ENCODE measurements around the gene PEMT. TPM values are rescaled to one million over a fixed set of nuclear protein-coding genes. Genes with fewer than 3 reads are reported as not detected.

The PEMT gene
- total RNA-seq, 1 experiment from 2014 or later, result 25.6 TPM

- H3K9me3 Mint-ChIP-seq (ENCODE audit: low read depth, unreplicated experiment), result no peaks in the 10 kb centered on the region
- no peak for TF ChIP-seq CTCF (IDR thresholded peaks at IDR 0.05; ENCODE audit: unreplicated experiment)
- no peaks in the 10 kb centered on the region for H3K36me3 Mint-ChIP-seq (ENCODE audit: insufficient read depth, unreplicated experiment)
- intact Hi-C loops (cut with micrococcal nuclease; ENCODE audit: unreplicated experiment), result loop anchor here (1.0 kb wide), 2 partner anchors 75 to 215 kb away; partner anchors contain the start of gene RASD1
- no peak overlapping the region for H3K27ac Mint-ChIP-seq (ENCODE audit: unreplicated experiment)
- no peak for DNase-seq
- BruUV-seq (replicated peaks), result no TSS peak
- CTCF ChIA-PET, result no interaction called here
- H3K27me3 Mint-ChIP-seq (ENCODE audit: unreplicated experiment), result no peaks in the 10 kb centered on the region
- no peak overlapping the region for H3K4me3 Mint-ChIP-seq (ENCODE audit: low read depth, unreplicated experiment)
- no peaks in the 10 kb centered on the region for H3K4me1 Mint-ChIP-seq (ENCODE audit: low read depth, unreplicated experiment)
Measured at GRCh38 chr17:17570798-17571716, 20.5 kb downstream of the PEMT start.

GRCh38 chr17:17570140-17570797 lies 21.2 kb downstream of the PEMT start:
- no peaks in the 10 kb centered on the region for H3K36me3 Mint-ChIP-seq (ENCODE audit: insufficient read depth, unreplicated experiment)
- TF ChIP-seq CTCF (IDR thresholded peaks at IDR 0.05; ENCODE audit: unreplicated experiment), result peak; percentile 63
- intact Hi-C loops (cut with micrococcal nuclease; ENCODE audit: unreplicated experiment), result loop anchor here (1.0 kb wide), 2 partner anchors 74 to 214 kb away; partner anchors contain the start of gene RASD1
- no TSS peak for BruUV-seq (replicated peaks)
- H3K4me1 Mint-ChIP-seq (ENCODE audit: low read depth, unreplicated experiment), result no peaks in the 10 kb centered on the region
- H3K4me3 Mint-ChIP-seq (ENCODE audit: low read depth, unreplicated experiment), result no peak overlapping the region
- no peaks in the 10 kb centered on the region for H3K27me3 Mint-ChIP-seq (ENCODE audit: unreplicated experiment)
- no peaks in the 10 kb centered on the region for H3K9me3 Mint-ChIP-seq (ENCODE audit: low read depth, unreplicated experiment)
- peak; percentile 61 for DNase-seq
- no peak overlapping the region for H3K27ac Mint-ChIP-seq (ENCODE audit: unreplicated experiment)
- CTCF ChIA-PET, result interaction anchor here (3.2 kb wide), 1 partner anchor 74 kb away, joined by 17 read pairs; the partner anchor contains the start of gene RASD1

- no peaks in the 10 kb centered on the region for H3K4me1 Mint-ChIP-seq (ENCODE audit: low read depth, unreplicated experiment)
- BruUV-seq (replicated peaks), result no TSS peak
- no peaks in the 10 kb centered on the region for H3K27me3 Mint-ChIP-seq (ENCODE audit: unreplicated experiment)
- no peak for DNase-seq
- H3K36me3 Mint-ChIP-seq (ENCODE audit: insufficient read depth, unreplicated experiment), result no peaks in the 10 kb centered on the region
- H3K27ac Mint-ChIP-seq (ENCODE audit: unreplicated experiment), result no peak overlapping the region
- intact Hi-C loops (cut with micrococcal nuclease; ENCODE audit: unreplicated experiment), result loop anchor here (1.0 kb wide), 2 partner anchors 73 to 213 kb away; partner anchors contain the start of gene RASD1
- no peak overlapping the region for H3K4me3 Mint-ChIP-seq (ENCODE audit: low read depth, unreplicated experiment)
- no peaks in the 10 kb centered on the region for H3K9me3 Mint-ChIP-seq (ENCODE audit: low read depth, unreplicated experiment)
- no peak for TF ChIP-seq CTCF (IDR thresholded peaks at IDR 0.05; ENCODE audit: unreplicated experiment)
- CTCF ChIA-PET, result interaction anchor here (3.2 kb wide), 1 partner anchor 73 kb away, joined by 17 read pairs; the partner anchor contains the start of gene RASD1
Measured at GRCh38 chr17:17569691-17570090, 21.8 kb downstream of the PEMT start.

GRCh38 chr17:17568772-17569195 lies 22.7 kb downstream of the PEMT start:
- TF ChIP-seq CTCF (IDR thresholded peaks at IDR 0.05; ENCODE audit: unreplicated experiment), result peak; percentile 23
- intact Hi-C loops (cut with micrococcal nuclease; ENCODE audit: unreplicated experiment), result no loop called here
- DNase-seq, result peak; percentile 86
- Mint-ChIP-seq H3K36me3 (ENCODE audit: insufficient read depth, unreplicated experiment) (no peaks in the 10 kb centered on the region), H3K27ac (ENCODE audit: unreplicated experiment) (no peak overlapping the region), H3K9me3 (ENCODE audit: low read depth, unreplicated experiment) (no peaks in the 10 kb centered on the region), H3K4me1 (ENCODE audit: low read depth, unreplicated experiment) (no peaks in the 10 kb centered on the region), H3K4me3 (ENCODE audit: low read depth, unreplicated experiment) (no peak overlapping the region), H3K27me3 (ENCODE audit: unreplicated experiment) (no peaks in the 10 kb centered on the region)
- CTCF ChIA-PET, result interaction anchor here (0.8 to 3.2 kb wide), 3 partner anchors 72 to 212 kb away, joined by 3 to 17 read pairs (median 3); partner anchors contain the start of gene RASD1
- no TSS peak for BruUV-seq (replicated peaks)

Measured in Calu3 (cell line).